Measurements from ENCODE around the gene MAP4. TPM values are rescaled to one million over a fixed set of nuclear protein-coding genes. Genes with fewer than 3 reads are reported as not detected.

MAP4 gene
- total RNA-seq, 1 donor from 2014 or later: 138 TPM

- no peaks in the 10 kb centered on the region for H3K4me1 Mint-ChIP-seq
- H3K36me3 Mint-ChIP-seq (ENCODE audit: low read depth): peaks cover 45% of the 10 kb centered on the region
- no peak overlapping the region for H3K27ac Mint-ChIP-seq
These were observed 145.4 kb downstream of the MAP4 start for GRCh38 chr3:47870702-47871260.

GRCh38 chr3:47870156-47870555 lies 146.1 kb downstream of the MAP4 start:
- no peak overlapping the region for H3K4me3 Mint-ChIP-seq
- DNase-seq: no peak
- no peaks in the 10 kb centered on the region for H3K4me1 Mint-ChIP-seq
- H3K9me3 Mint-ChIP-seq: no peaks in the 10 kb centered on the region
- intact Hi-C loops (cut with micrococcal nuclease): loop anchor here (10.0 kb wide), 1 partner anchor 285 kb away; no protein-coding TSS in a partner anchor
- H3K27ac Mint-ChIP-seq: no peak overlapping the region
- peaks cover 49% of the 10 kb centered on the region for H3K36me3 Mint-ChIP-seq (ENCODE audit: low read depth)
- H3K27me3 Mint-ChIP-seq: no peaks in the 10 kb centered on the region

More at GRCh38 chr3:47870702-47871260, 145.4 kb downstream of the MAP4 start:
- Mint-ChIP-seq H3K4me3 (no peak overlapping the region), H3K27me3 (no peaks in the 10 kb centered on the region), H3K9me3 (no peaks in the 10 kb centered on the region)
- DNase-seq: no peak
- intact Hi-C loops (cut with micrococcal nuclease): loop anchor here (10.0 kb wide), 1 partner anchor 284 kb away; no protein-coding TSS in a partner anchor

- no peak for DNase-seq
- intact Hi-C loops (cut with micrococcal nuclease): no loop called here
- H3K27ac Mint-ChIP-seq: no peak overlapping the region
- no peaks in the 10 kb centered on the region for H3K27me3 Mint-ChIP-seq
- no peak overlapping the region for H3K4me3 Mint-ChIP-seq
- H3K9me3 Mint-ChIP-seq: no peaks in the 10 kb centered on the region
- H3K4me1 Mint-ChIP-seq: no peaks in the 10 kb centered on the region
- peaks cover 46% of the 10 kb centered on the region for H3K36me3 Mint-ChIP-seq (ENCODE audit: low read depth)
These were observed 147.9 kb downstream of the MAP4 start for GRCh38 chr3:47868306-47868705.

- intact Hi-C loops (cut with micrococcal nuclease): loop anchor here (1.0 kb wide), 1 partner anchor 16 kb away; no protein-coding TSS in a partner anchor
- Mint-ChIP-seq H3K4me1 (no peaks in the 10 kb centered on the region), H3K27me3 (no peaks in the 10 kb centered on the region), H3K9me3 (no peaks in the 10 kb centered on the region), H3K4me3 (no peak overlapping the region), H3K27ac (no peak overlapping the region), H3K36me3 (ENCODE audit: low read depth) (peaks cover 41% of the 10 kb centered on the region)
- DNase-seq: no peak
These were observed 148.7 kb downstream of the MAP4 start for GRCh38 chr3:47867451-47868044.

- no peak for DNase-seq
- no peaks in the 10 kb centered on the region for H3K9me3 Mint-ChIP-seq
- no peak overlapping the region for H3K27ac Mint-ChIP-seq
- intact Hi-C loops (cut with micrococcal nuclease): no loop called here
- no peaks in the 10 kb centered on the region for H3K4me1 Mint-ChIP-seq
- H3K36me3 Mint-ChIP-seq (ENCODE audit: low read depth): peaks cover 31% of the 10 kb centered on the region
- no peak overlapping the region for H3K4me3 Mint-ChIP-seq
- no peaks in the 10 kb centered on the region for H3K27me3 Mint-ChIP-seq
These were observed 151.0 kb downstream of the MAP4 start for GRCh38 chr3:47865192-47865591.

- Mint-ChIP-seq H3K27ac (no peak overlapping the region), H3K9me3 (no peaks in the 10 kb centered on the region), H3K27me3 (no peaks in the 10 kb centered on the region), H3K36me3 (ENCODE audit: low read depth) (peaks cover 19% of the 10 kb centered on the region), H3K4me1 (no peaks in the 10 kb centered on the region), H3K4me3 (no peak overlapping the region)
- no peak for DNase-seq
- intact Hi-C loops (cut with micrococcal nuclease): no loop called here
These were observed 152.7 kb downstream of the MAP4 start for GRCh38 chr3:47863391-47864128.

- no peaks in the 10 kb centered on the region for H3K4me1 Mint-ChIP-seq
- no peaks in the 10 kb centered on the region for H3K9me3 Mint-ChIP-seq
- peaks cover 9% of the 10 kb centered on the region for H3K36me3 Mint-ChIP-seq (ENCODE audit: low read depth)
- intact Hi-C loops (cut with micrococcal nuclease): no loop called here
- H3K27me3 Mint-ChIP-seq: no peaks in the 10 kb centered on the region
- no peak overlapping the region for H3K27ac Mint-ChIP-seq
- no peak for DNase-seq
- H3K4me3 Mint-ChIP-seq: no peak overlapping the region
These were observed 156.1 kb downstream of the MAP4 start for GRCh38 chr3:47859956-47860605.

GRCh38 chr3:47857151-47857550 lies 159.1 kb downstream of the MAP4 start:
- Mint-ChIP-seq H3K27me3 (no peaks in the 10 kb centered on the region), H3K27ac (no peak overlapping the region)

GRCh38 chr3:47856669-47857068 lies 159.5 kb downstream of the MAP4 start:
- Mint-ChIP-seq H3K4me3 (no peak overlapping the region), H3K27me3 (no peaks in the 10 kb centered on the region), H3K36me3 (ENCODE audit: low read depth) (peaks cover 23% of the 10 kb centered on the region), H3K27ac (no peak overlapping the region), H3K4me1 (no peaks in the 10 kb centered on the region), H3K9me3 (no peaks in the 10 kb centered on the region)
- no peak for DNase-seq
- intact Hi-C loops (cut with micrococcal nuclease): no loop called here

More at GRCh38 chr3:47857151-47857550, 159.1 kb downstream of the MAP4 start:
- intact Hi-C loops (cut with micrococcal nuclease): no loop called here
- H3K4me3 Mint-ChIP-seq: no peak overlapping the region
- no peaks in the 10 kb centered on the region for H3K9me3 Mint-ChIP-seq
- H3K4me1 Mint-ChIP-seq: no peaks in the 10 kb centered on the region
- DNase-seq: no peak
- peaks cover 20% of the 10 kb centered on the region for H3K36me3 Mint-ChIP-seq (ENCODE audit: low read depth)

- no peaks in the 10 kb centered on the region for H3K4me1 Mint-ChIP-seq
- DNase-seq: no peak
- peaks cover 25% of the 10 kb centered on the region for H3K36me3 Mint-ChIP-seq (ENCODE audit: low read depth)
These were observed 160.5 kb downstream of the MAP4 start for GRCh38 chr3:47855461-47856383.

GRCh38 chr3:47854720-47855455 lies 161.3 kb downstream of the MAP4 start:
- peaks cover 27% of the 10 kb centered on the region for H3K36me3 Mint-ChIP-seq (ENCODE audit: low read depth)
- H3K4me1 Mint-ChIP-seq: no peaks in the 10 kb centered on the region
- H3K27ac Mint-ChIP-seq: no peak overlapping the region
- H3K9me3 Mint-ChIP-seq: no peaks in the 10 kb centered on the region
- DNase-seq: no peak
- intact Hi-C loops (cut with micrococcal nuclease): no loop called here
- H3K27me3 Mint-ChIP-seq: no peaks in the 10 kb centered on the region
- no peak overlapping the region for H3K4me3 Mint-ChIP-seq

More at GRCh38 chr3:47855461-47856383, 160.5 kb downstream of the MAP4 start:
- Mint-ChIP-seq H3K27me3 (no peaks in the 10 kb centered on the region), H3K4me3 (no peak overlapping the region), H3K27ac (peak overlapping the region; percentile 0), H3K9me3 (no peaks in the 10 kb centered on the region)
- intact Hi-C loops (cut with micrococcal nuclease): no loop called here

GRCh38 chr3:47854267-47854666 lies 161.9 kb downstream of the MAP4 start:
- Mint-ChIP-seq H3K4me3 (no peak overlapping the region), H3K9me3 (no peaks in the 10 kb centered on the region), H3K4me1 (no peaks in the 10 kb centered on the region), H3K27me3 (no peaks in the 10 kb centered on the region), H3K36me3 (ENCODE audit: low read depth) (peaks cover 29% of the 10 kb centered on the region), H3K27ac (no peak overlapping the region)
- no peak for DNase-seq
- intact Hi-C loops (cut with micrococcal nuclease): no loop called here

All from activated CD4-positive, alpha-beta T cell treated with anti-CD3 and anti-CD28 coated beads, Interleukin-2, amount 10 ng/mL, durations not matched to agents 24 days and 14 days (primary cell).